HG03521 (cell line): ENCODE results near the gene CIZ1.
"Not testable (repeated sequence)": the region's sequence is repeated elsewhere in the genome, so short reads cannot be mapped to it uniquely, and the experiment has no call there.

Experiments used
- ATAC-seq: cut with Tn5 transposase; IDR thresholded peaks from one replicate; pipeline ENCODE4 v1.9.1; 2021; ENCODE audit warnings: mild to moderate bottlenecking, moderate library complexity; ENCODE audit not compliant: unreplicated experiment

CIZ1 gene

DNA sequence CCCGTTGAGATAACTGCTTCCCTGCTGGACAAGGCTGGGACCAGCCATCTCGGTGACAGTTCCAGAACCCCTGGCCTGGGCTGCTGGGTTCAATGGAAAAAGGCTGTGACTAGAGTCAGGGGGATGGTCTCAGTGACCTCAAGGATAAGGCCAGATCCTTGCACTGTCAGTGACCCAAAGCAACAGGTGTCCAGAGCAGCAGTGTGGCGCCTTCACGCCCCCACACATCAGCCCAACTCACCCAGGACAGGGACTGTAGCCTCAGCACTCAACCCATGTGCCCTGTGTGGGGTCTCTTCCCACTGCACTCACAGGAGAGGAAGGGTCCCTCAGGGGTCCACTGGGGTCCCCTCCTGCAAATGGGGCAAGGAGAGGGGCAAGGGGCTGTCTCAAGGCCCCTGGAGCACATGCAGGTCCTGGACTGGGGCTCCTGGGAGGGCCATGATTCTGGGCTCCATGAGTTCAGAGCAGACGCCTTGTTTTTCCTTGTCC lies 42.8 kb downstream of the CIZ1 start:
- no peak for ATAC-seq

DNA sequence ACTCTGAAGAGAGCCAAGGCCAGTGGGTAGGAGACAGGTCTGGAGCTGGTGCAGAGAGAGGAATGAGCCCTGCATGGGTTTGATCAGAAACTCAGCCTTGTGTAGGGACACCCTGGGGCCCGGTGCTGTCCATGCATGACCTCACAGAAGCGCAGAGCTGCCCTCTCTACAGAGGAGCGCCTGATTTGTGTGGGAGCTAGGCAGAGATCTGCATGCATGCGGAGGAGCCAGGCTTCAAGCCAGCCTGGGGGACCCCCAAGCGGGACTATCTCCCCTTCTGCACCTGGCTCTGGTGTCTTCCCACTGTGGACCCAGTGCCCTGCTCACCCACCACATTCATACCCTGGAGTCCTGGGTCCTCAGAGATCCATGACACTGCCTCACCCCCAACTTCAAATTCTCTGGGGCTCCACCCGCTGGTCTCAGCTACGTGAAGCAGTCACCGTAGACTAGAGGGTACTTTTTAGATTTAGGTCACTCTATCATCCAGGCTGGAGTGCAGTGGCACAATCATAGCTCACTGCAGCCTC lies 44.7 kb downstream of the CIZ1 start:
- no peak for ATAC-seq

DNA sequence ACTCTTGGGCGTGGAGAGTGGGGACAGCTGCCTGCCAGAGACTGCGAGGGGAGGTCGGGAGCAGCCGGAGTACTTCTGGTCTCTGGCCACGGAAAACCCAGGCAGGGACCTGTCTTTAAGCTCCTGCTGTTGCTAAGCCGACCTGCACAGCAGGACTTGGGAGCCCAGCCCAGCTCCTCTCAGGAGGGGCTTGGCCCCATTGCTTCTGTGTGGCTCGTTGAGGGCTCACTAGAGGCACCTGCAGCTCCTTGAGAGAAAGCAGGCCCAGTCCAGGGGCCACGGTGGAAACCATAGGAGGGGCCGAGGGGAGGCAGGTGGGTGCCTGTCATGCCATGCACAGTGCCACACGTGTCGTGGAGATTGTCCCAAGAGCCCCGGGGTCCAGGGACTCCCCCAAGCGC lies 45.4 kb downstream of the CIZ1 start:
- ATAC-seq, result no peak

DNA sequence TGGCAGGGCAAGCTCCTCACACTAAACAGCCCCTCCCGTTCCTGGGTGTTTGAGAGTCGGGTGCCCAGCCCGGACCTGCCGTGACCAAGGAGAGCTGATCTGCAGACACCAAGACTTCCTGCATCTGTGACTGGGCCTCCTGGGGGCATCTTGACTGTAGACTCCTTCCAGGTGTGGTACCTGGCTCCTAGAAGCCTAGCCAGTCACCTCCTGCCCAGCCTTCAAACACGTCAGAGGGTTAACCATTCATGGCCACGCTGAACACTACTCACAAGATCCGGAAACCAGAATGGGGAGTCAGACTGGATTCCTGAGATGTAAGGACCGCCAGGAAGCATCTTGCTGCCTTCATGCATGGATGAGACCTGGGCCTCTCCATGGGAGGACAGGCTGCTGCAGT lies 45.8 kb downstream of the CIZ1 start:
- no peak for ATAC-seq

DNA sequence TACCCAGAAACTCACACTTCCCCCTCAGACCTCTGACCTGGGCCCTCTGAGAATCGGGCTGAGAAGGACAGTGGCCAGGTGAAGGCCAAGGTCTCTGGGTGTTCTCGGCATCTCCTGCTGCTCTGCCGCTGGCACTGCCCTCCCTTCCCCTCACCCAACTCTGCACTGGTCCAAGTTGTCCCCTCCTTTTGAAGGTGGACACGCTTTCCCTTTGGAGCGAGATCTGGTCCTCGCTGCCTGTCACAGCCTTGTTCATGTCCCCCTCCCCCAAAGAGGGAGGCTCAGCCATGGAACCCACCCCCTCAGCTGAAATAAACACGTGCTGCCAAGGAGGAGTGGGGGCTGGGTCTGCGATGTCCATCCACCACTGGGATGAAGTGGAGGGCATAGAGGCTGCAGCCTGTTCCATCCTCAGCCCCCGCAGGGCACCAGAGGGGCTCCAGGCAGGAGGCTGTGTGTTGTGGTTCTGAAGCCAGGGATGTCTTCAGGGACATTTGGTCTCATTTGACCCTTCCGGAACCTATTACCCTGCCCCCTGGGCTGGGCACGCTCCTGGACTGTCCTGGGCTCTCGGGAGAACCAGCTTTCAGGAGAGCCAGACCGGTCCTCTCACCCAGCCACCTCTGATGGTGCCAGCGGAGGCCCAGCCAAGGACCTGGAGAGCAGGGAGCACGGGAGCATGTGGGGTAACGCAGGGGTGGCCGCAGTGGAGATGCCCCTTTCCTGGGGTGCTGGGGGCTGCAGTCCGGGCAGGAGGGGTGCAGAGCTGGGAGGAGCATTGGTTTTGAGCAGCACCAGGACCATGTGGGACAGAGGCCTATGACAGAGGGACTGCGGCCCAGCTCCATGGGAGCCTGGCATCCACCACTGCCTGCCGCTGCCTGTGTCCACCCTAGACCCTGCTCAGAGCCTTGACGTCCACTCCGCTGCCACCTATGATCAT lies 46.9 kb downstream of the CIZ1 start:
- no peak for ATAC-seq

DNA sequence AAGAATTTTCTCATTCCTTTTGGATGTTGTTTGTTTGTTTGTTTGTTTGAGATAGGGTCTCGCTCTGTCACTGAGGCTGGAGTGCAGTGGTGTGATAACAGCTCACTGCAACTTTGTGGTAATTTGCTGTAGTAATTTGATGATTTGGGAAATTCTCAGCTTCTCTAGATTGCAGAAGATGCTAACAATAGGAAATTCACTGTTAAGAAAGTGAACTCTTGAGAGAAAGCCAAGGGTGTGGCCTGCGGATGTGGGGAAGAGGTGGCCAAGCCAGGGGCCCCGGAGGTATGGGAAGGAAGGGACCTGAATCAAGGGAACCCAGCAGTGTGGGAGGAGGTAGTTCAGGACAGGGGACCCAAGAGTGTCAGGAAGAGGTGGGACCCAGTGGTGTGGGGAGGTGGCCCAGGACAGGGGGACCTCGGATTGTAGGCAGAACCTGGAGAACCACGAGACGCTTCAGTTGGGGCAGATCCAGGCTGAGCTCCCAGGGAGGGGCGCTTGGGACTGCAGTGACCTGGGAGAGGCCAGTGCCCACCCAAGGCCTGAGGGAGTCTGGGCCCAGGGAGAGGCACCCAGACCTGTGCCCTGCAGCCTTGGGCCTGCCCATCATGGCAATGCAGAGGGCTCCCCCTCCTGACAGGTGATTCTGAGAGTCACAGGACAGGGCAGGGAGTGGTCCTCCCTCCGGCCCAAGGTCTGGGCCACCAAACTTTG lies 47.7 kb downstream of the CIZ1 start:
- ATAC-seq, result no peak

DNA sequence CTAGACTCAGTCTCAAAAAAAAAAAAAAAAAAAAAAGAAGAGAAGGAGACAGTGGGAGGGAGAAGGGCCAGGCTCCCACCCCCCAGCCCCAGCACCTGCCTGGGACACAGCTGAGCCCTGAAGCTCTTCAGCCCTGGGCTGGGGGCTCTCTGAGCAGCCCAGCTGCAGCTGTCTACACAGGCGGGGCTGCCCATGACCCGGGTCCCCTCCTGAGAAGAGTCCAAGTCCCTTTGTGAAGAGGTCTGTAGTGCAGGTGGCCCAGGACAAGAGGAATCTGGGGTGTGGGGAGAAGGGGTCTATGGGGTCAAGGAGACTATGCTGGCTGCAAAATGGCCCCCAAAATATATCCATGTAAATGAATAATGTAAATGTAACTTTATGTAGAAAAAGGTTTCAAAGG lies 48.8 kb downstream of the CIZ1 start:
- no peak for ATAC-seq

DNA sequence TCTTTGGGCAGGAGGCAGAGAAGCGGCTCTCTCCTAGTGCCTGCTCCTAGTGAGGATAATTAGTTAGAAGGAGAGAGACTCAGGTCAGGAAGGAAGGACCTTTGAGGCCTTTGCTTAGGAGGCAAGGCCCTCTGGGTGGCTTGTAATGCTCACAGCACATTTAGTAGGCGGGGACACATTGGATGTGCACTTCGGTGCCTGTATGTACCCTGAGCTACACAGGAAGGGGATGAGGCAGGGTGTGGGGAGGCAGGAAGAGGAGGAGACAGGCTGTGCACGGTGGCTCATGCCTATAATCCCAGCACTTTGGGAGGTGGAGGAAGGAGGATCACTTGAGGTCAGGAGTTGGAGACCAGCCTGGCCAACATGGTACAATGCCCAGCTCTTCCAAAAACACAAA lies 49.3 kb downstream of the CIZ1 start:
- no peak for ATAC-seq

DNA sequence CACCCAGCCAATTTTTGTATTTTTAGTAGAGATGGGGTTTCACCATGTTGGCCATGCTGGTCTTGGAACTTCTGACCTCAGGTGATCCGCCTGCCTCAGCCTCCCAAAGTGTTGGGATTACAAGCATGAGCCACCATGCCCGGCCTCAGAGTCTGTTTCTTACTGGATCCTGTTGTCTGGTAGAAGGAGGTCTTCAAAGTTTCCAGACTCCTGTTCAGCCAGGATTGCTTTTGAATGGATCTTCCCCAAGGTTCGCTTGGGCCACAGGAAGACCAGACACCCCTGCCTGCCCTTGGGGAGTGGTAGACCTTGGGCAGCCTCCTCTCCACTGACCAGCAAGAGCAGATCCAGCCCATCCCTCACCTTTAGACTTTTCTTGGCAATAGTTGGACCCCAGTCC lies 49.8 kb downstream of the CIZ1 start:
- ATAC-seq, result no peak

DNA sequence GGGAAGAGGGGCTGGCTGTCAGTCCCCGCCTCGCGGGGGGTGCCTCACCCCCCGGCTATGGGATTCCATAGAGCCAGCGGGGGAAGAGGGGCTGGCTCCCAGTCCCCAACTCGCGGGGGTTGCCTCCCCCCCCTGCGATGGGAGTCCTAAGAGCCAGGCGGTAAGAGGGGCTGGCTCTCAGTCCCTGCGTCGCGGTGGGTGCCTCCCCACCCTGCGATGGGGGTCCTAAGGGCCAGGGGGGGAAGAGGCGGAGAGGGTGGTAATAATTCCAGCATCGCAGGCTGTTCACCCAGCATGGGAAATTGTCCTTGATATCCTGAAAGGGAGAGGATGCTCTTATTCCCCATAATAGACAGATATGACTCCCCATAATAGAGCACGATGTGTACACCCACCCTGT lies 51.8 kb downstream of the CIZ1 start:
- ATAC-seq, result no peak

DNA sequence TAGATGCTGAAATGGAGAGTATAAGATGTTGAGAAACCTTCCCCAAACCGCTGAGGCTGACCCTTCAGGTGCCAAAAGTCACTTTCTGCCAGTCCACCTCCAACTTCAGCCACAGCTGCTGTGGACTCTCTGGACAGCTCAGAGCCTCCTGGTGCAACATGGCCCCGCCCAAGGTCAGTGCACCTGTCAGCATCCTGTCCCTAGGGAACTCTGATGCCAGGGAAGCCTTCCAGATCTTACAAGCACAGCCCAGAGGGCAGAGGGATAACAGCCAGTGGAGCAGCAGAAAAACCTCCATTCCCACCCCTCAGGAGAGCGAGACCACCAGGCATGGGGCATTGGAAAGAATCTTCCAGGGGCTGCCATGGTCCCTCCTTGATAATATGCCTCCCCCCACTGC lies 53.4 kb downstream of the CIZ1 start:
- ATAC-seq, result no peak

DNA sequence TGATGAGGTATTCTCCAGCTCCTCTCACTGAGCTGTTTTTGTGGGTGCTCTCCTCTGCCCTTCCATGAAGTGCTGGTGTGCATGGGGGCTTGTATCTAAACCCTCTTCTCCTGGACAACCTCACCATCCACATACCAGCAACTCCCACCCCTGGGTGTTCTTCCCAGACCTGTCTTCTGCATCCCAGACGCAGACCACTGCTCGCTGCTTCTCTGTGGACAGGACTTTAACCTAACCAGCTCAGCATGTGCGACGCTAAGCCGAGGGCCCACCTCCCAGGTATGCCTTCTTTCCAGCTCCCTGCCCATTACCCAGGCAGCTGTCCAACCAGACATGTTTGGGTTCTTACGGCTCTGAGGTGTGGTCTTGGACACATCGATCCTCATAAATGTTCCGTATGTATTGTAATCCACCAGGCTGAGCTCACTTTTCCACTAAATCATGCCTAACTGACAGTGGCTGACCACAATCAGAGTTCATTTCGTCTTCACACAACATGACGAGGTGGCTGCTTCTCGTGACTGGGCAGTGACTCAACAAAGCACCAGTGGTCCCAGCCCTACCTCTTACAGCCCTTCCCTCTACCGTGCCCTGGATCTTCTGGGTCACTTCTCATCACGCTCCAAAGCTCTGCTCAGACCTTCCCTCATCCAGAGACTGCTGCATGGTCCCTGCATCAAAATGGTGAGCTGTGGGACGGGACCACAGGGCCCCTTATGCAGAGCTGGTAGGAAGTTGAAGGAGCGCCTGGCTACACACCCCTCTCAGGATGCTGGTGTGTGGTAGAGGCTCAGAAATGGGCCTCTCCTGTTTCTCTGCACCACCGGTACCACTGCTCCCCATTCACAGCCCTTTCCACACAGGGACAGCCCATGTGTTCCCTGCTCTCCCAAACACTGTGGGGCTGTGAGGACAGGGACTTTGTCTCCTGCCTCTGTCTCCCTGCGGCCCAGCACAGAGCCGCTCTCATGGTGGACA lies 54.3 kb downstream of the CIZ1 start:
- no peak for ATAC-seq

DNA sequence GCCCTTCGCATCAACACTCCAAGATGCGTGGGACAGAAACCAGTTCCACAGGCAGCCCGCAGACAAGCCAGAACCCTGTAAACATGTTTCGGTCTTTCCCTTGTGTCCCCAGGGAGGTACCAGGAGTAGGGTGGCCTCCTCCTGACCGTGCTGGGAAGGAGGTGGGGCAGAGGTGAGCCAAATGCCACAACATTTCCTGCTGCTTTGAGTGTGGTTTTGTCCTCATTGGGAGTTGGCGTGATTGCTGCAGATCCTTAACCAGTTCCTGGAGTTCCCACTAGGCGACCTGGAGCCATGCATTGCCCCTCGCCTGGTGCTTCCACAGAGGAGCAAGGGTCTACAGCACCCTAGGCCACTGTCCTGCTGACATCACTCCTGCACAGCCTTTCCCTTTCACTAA lies 55.8 kb downstream of the CIZ1 start:
- not testable (repeated sequence) for ATAC-seq

DNA sequence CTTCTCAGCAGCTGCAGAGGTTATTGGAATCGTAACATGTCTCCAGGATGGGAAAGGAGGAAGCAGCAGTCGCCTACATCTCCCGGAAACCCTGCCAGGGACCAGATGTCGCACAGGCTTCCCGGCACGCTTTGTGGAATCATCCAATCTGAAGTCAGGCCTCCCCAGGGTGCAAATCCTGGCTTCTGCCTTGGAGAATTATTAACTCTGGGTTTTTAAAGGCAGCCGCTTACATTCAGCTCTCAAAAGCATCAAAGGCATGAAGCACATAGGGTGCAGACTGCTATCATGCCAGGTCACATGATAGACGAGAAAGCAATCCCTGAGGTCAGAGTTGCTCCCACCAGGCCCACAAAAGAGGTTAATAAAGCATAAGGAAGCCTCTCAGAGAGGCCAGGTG lies 59.2 kb downstream of the CIZ1 start:
- ATAC-seq, result not testable (repeated sequence)

DNA sequence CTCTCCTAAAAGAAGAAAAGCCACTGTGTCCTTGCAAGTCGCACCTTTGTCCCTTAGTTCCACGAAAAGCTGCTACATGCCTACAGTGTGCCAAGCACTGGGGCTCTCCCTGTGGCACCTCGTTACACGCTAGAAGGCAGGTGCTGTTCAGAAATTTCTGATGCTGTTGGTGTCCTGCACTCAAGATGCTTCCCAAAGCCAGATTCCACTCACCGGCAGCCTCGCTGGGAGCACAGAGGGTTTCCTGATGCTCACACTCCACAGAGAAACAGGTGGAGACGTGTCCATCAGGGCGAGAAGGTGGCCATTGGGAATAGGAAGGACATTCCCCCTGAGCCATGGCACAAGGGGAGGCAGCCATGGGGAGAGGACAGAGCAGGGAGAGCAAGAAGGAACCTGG lies 60.0 kb downstream of the CIZ1 start:
- ATAC-seq, result not testable (repeated sequence)

DNA sequence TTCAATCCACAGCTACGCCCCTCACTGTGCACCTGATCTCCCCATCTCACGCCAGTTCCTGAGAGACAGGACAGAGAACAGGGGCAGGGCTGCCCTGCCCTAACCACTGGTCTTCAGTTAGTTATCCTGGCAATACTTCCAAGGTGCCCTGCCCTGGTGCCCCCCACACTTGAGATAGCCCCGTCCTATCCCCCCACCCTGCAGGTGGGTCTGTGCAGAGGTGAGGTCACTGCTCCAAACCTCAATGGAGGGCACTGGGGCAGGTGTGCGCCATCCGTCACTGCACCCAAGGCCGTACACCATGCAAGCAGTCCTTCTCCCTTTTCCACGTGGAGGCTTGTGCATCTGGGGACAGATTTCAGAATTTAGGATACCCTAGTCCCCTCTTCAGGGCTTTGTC lies 60.7 kb downstream of the CIZ1 start:
- ATAC-seq, result not testable (repeated sequence)

DNA sequence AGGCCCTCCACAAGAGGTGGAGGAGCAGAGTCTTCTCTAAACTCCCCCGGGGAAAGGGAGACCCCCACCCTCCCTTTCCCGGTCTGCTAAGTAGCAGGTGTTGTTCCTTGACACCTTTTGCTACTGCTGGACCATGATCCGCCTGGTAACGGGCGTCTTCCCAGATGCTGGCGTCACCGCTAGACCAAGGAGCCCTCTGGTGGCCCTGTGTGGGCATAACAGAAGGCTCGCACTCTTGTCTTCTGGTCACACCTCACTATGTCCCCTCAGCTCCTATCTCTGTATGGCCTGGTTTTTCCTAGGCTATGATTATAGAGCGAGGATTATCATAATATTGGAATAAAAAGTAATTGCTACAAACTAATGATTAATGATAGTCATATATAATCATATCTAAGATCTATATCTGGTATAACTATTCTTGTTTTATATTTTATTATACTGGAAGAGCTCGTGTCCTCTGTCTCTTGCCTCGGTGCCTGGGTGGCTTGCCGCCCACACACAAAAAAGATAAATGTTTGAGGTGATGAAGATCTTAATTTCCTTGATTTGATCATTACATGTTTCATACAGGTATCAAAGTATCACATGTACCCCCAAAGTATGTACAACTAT lies 61.3 kb downstream of the CIZ1 start:
- ATAC-seq, result not testable (repeated sequence)

DNA sequence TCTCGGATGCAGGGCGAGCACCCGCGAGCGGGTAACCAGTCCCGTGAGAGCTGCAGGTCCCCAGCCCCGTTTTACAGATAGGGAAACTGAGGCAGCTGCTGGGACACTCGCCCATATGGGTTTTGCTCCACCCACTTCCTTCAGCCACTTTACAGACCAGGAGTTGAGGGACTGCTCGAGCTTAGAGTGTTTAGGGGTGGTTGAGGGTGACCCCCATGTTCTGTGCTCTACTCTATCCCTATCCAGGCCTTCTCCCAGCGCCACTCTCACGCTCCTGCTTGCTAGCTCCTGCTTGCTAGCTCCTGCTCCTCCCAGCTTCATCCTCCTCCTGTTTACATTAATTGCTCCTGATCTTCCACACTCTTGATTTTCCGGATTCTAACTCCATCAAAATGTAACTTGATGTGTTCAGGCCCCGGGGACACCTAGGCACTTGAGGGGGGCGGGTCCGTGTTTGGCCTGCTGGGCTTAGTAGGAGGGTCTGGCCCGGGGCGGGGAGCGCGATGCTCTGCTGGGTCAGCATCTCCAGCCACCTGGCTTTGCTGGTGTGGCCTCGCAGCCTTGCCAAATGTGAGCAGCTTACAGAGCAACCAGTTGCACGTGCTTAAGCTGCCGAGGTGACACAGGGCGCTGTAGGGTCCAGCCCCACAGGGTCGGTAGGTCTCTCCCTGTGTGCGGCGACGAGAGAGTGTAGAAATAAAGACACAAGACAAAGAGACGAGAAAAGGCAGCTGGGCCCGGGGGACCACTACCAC lies 62.4 kb downstream of the CIZ1 start:
- ATAC-seq, result no peak
